Suprapubic skin (tissue), 3 donors: ENCODE results near the gene ITPA.

Experiments used
- POLR2A ChIP-seq, 2 donors: fragments of 450-650 bp; IDR thresholded peaks; one replicate each; pipeline ENCODE4 v1.6.1; 2017; ENCODE audit warnings: antibody characterized with exemption in 2 of 2, mild to moderate bottlenecking in 2 of 2, moderate library complexity in 2 of 2
- TF ChIP-seq, protein P1 (sequence below), 2 donors: fragments of 200-600 bp in 1 of 2; fragments of 450-650 bp in 1 of 2; sonication (generic) in 1 of 2; IDR thresholded peaks; one replicate each; pipeline ENCODE4 v1.5.1; 2016 to 2019; ENCODE audit warnings: antibody characterized with exemption in 2 of 2, mild to moderate bottlenecking in 1 of 2, moderate library complexity in 1 of 2

DNA sequence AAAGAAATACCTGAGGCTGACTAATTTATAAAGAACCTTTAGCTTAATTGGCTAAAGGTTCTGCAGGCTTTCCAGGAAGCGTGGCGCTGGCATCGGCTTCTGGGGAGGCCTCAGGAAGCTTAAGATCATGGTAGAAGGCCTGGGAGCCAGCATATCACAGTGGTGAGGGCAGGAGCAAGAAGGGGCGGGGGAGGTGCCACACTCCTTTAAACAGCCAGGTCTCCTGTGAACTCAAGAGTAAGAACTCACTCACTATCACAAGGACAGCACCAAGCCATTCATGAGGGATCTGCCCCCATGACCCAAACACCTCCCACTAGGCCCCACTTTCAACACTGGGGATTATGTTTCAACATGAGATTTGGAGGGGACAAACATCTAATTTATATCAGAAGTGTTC, 64.1 kb downstream of the ITPA start:
- no peak for TF ChIP-seq POLR2A (IDR thresholded peaks at IDR 0.05)
- TF ChIP-seq, protein P1, sequence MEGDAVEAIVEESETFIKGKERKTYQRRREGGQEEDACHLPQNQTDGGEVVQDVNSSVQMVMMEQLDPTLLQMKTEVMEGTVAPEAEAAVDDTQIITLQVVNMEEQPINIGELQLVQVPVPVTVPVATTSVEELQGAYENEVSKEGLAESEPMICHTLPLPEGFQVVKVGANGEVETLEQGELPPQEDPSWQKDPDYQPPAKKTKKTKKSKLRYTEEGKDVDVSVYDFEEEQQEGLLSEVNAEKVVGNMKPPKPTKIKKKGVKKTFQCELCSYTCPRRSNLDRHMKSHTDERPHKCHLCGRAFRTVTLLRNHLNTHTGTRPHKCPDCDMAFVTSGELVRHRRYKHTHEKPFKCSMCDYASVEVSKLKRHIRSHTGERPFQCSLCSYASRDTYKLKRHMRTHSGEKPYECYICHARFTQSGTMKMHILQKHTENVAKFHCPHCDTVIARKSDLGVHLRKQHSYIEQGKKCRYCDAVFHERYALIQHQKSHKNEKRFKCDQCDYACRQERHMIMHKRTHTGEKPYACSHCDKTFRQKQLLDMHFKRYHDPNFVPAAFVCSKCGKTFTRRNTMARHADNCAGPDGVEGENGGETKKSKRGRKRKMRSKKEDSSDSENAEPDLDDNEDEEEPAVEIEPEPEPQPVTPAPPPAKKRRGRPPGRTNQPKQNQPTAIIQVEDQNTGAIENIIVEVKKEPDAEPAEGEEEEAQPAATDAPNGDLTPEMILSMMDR (IDR thresholded peaks at IDR 0.05): no peak
